Measurements from ENCODE around the gene BMAL1.
"Not testable (repeated sequence)": the region's sequence is repeated elsewhere in the genome, so short reads cannot be mapped to it uniquely, and the experiment has no call there.

Gene BMAL1

GRCh38 chr11:13376402-13376801 lies 98.8 kb downstream of the BMAL1 start:
- no peak overlapping the region for H3K4me3 ChIP-seq (ENCODE audit: low read length)
- H3K4me1 ChIP-seq (ENCODE audit: control insufficient read depth, insufficient read depth, low read length), result no peaks in the 10 kb centered on the region
- no peaks in the 10 kb centered on the region for H3K27me3 ChIP-seq (ENCODE audit: control insufficient read depth, insufficient read depth, low read length)
- H3K4me2 ChIP-seq (ENCODE audit: low read length), result no peak overlapping the region
- peaks cover 57% of the 10 kb centered on the region for H3K36me3 ChIP-seq (ENCODE audit: insufficient read depth, low read length)
- no peak overlapping the region for H3K9ac ChIP-seq (ENCODE audit: low read depth, low read length)
- H3K9me3 ChIP-seq (replicated peaks; ENCODE audit: low read length), result no peaks in the 10 kb centered on the region

GRCh38 chr11:13376838-13377237 lies 99.2 kb downstream of the BMAL1 start:
- Histone ChIP-seq H3K9ac (ENCODE audit: low read depth, low read length) (no peak overlapping the region), H3K4me3 (ENCODE audit: low read length) (no peak overlapping the region), H3K9me3 (replicated peaks; ENCODE audit: low read length) (no peaks in the 10 kb centered on the region), H3K4me1 (ENCODE audit: control insufficient read depth, insufficient read depth, low read length) (no peaks in the 10 kb centered on the region), H3K4me2 (ENCODE audit: low read length) (no peak overlapping the region), H3K27me3 (ENCODE audit: control insufficient read depth, insufficient read depth, low read length) (no peaks in the 10 kb centered on the region), H3K36me3 (ENCODE audit: insufficient read depth, low read length) (peaks cover 62% of the 10 kb centered on the region)

- no peak overlapping the region for H3K4me3 ChIP-seq (ENCODE audit: low read length)
- peaks cover 63% of the 10 kb centered on the region for H3K36me3 ChIP-seq (ENCODE audit: insufficient read depth, low read length)
- H3K9me3 ChIP-seq (replicated peaks; ENCODE audit: low read length), result no peaks in the 10 kb centered on the region
- H3K9ac ChIP-seq (ENCODE audit: low read depth, low read length), result no peak overlapping the region
- H3K4me1 ChIP-seq (ENCODE audit: control insufficient read depth, insufficient read depth, low read length), result no peaks in the 10 kb centered on the region
- H3K27me3 ChIP-seq (ENCODE audit: control insufficient read depth, insufficient read depth, low read length), result no peaks in the 10 kb centered on the region
- no peak overlapping the region for H3K4me2 ChIP-seq (ENCODE audit: low read length)
These were observed 100.7 kb downstream of the BMAL1 start for GRCh38 chr11:13378316-13378715.

- H3K9me3 ChIP-seq (replicated peaks; ENCODE audit: low read length), result no peaks in the 10 kb centered on the region
- no peak overlapping the region for H3K9ac ChIP-seq (ENCODE audit: low read depth, low read length)
- H3K36me3 ChIP-seq (ENCODE audit: insufficient read depth, low read length), result peaks cover 59% of the 10 kb centered on the region
- H3K4me2 ChIP-seq (ENCODE audit: low read length), result no peak overlapping the region
- no peak overlapping the region for H3K4me3 ChIP-seq (ENCODE audit: low read length)
- H3K27me3 ChIP-seq (ENCODE audit: control insufficient read depth, insufficient read depth, low read length), result no peaks in the 10 kb centered on the region
- H3K4me1 ChIP-seq (ENCODE audit: control insufficient read depth, insufficient read depth, low read length), result no peaks in the 10 kb centered on the region
These were observed 103.1 kb downstream of the BMAL1 start for GRCh38 chr11:13380731-13381130.

- H3K4me3 ChIP-seq (ENCODE audit: low read length), result no peak overlapping the region
- H3K9me3 ChIP-seq (replicated peaks; ENCODE audit: low read length), result no peaks in the 10 kb centered on the region
- no peaks in the 10 kb centered on the region for H3K4me1 ChIP-seq (ENCODE audit: control insufficient read depth, insufficient read depth, low read length)
- no peak overlapping the region for H3K4me2 ChIP-seq (ENCODE audit: low read length)
- peaks cover 64% of the 10 kb centered on the region for H3K36me3 ChIP-seq (ENCODE audit: insufficient read depth, low read length)
- H3K27me3 ChIP-seq (ENCODE audit: control insufficient read depth, insufficient read depth, low read length), result no peaks in the 10 kb centered on the region
- H3K9ac ChIP-seq (ENCODE audit: low read depth, low read length), result no peak overlapping the region
These were observed 105.2 kb downstream of the BMAL1 start for GRCh38 chr11:13382751-13383150.

- no peaks in the 10 kb centered on the region for H3K27me3 ChIP-seq (ENCODE audit: control insufficient read depth, insufficient read depth, low read length)
- H3K4me2 ChIP-seq (ENCODE audit: low read length), result no peak overlapping the region
- no peak overlapping the region for H3K4me3 ChIP-seq (ENCODE audit: low read length)
- peaks cover 70% of the 10 kb centered on the region for H3K36me3 ChIP-seq (ENCODE audit: insufficient read depth, low read length)
- H3K4me1 ChIP-seq (ENCODE audit: control insufficient read depth, insufficient read depth, low read length), result no peaks in the 10 kb centered on the region
- H3K9me3 ChIP-seq (replicated peaks; ENCODE audit: low read length), result no peaks in the 10 kb centered on the region
- no peak overlapping the region for H3K9ac ChIP-seq (ENCODE audit: low read depth, low read length)
These were observed 107.5 kb downstream of the BMAL1 start for GRCh38 chr11:13384908-13385640.

- Histone ChIP-seq H3K36me3 (ENCODE audit: insufficient read depth, low read length) (peaks cover 68% of the 10 kb centered on the region), H3K9me3 (replicated peaks; ENCODE audit: low read length) (no peaks in the 10 kb centered on the region)
These were observed 109.0 kb downstream of the BMAL1 start for GRCh38 chr11:13386567-13386966.

GRCh38 chr11:13388741-13389140 lies 111.2 kb downstream of the BMAL1 start:
- Histone ChIP-seq H3K4me2 (ENCODE audit: low read length) (no peak overlapping the region), H3K27me3 (ENCODE audit: control insufficient read depth, insufficient read depth, low read length) (no peaks in the 10 kb centered on the region), H3K36me3 (ENCODE audit: insufficient read depth, low read length) (peaks cover 51% of the 10 kb centered on the region), H3K9ac (ENCODE audit: low read depth, low read length) (no peak overlapping the region), H3K4me1 (ENCODE audit: control insufficient read depth, insufficient read depth, low read length) (no peaks in the 10 kb centered on the region), H3K9me3 (replicated peaks; ENCODE audit: low read length) (no peaks in the 10 kb centered on the region), H3K4me3 (ENCODE audit: low read length) (no peak overlapping the region)

More at GRCh38 chr11:13386567-13386966, 109.0 kb downstream of the BMAL1 start:
- Histone ChIP-seq H3K4me2 (ENCODE audit: low read length) (no peak overlapping the region), H3K9ac (ENCODE audit: low read depth, low read length) (no peak overlapping the region), H3K27me3 (ENCODE audit: control insufficient read depth, insufficient read depth, low read length) (no peaks in the 10 kb centered on the region), H3K4me3 (ENCODE audit: low read length) (no peak overlapping the region), H3K4me1 (ENCODE audit: control insufficient read depth, insufficient read depth, low read length) (no peaks in the 10 kb centered on the region)

- H3K4me1 ChIP-seq (ENCODE audit: control insufficient read depth, insufficient read depth, low read length), result no peaks in the 10 kb centered on the region
These were observed 113.6 kb downstream of the BMAL1 start for GRCh38 chr11:13391217-13391616.

GRCh38 chr11:13398335-13398734 lies 120.7 kb downstream of the BMAL1 start:
- not testable (repeated sequence) for H3K4me3 ChIP-seq (ENCODE audit: low read length); H3K27me3 ChIP-seq (ENCODE audit: control insufficient read depth, insufficient read depth, low read length); H3K9me3 ChIP-seq (replicated peaks; ENCODE audit: low read length); H3K4me2 ChIP-seq (ENCODE audit: low read length); H3K9ac ChIP-seq (ENCODE audit: low read depth, low read length); H3K4me1 ChIP-seq (ENCODE audit: control insufficient read depth, insufficient read depth, low read length); H3K36me3 ChIP-seq (ENCODE audit: insufficient read depth, low read length)

More at GRCh38 chr11:13391217-13391616, 113.6 kb downstream of the BMAL1 start:
- no peak overlapping the region for H3K4me3 ChIP-seq (ENCODE audit: low read length)
- H3K9me3 ChIP-seq (replicated peaks; ENCODE audit: low read length), result no peaks in the 10 kb centered on the region
- H3K27me3 ChIP-seq (ENCODE audit: control insufficient read depth, insufficient read depth, low read length), result no peaks in the 10 kb centered on the region
- no peak overlapping the region for H3K9ac ChIP-seq (ENCODE audit: low read depth, low read length)
- peaks cover 43% of the 10 kb centered on the region for H3K36me3 ChIP-seq (ENCODE audit: insufficient read depth, low read length)
- no peak overlapping the region for H3K4me2 ChIP-seq (ENCODE audit: low read length)

- Histone ChIP-seq H3K27me3 (ENCODE audit: control insufficient read depth, insufficient read depth, low read length) (no peaks in the 10 kb centered on the region), H3K9ac (ENCODE audit: low read depth, low read length) (no peak overlapping the region), H3K9me3 (replicated peaks; ENCODE audit: low read length) (no peaks in the 10 kb centered on the region), H3K4me3 (ENCODE audit: low read length) (no peak overlapping the region), H3K4me2 (ENCODE audit: low read length) (no peak overlapping the region), H3K36me3 (ENCODE audit: insufficient read depth, low read length) (peaks cover 30% of the 10 kb centered on the region), H3K4me1 (ENCODE audit: control insufficient read depth, insufficient read depth, low read length) (no peaks in the 10 kb centered on the region)
These were observed 127.6 kb downstream of the BMAL1 start for GRCh38 chr11:13405220-13405619.

GRCh38 chr11:13415201-13415600 lies 137.6 kb downstream of the BMAL1 start:
- no peaks in the 10 kb centered on the region for H3K9me3 ChIP-seq (replicated peaks; ENCODE audit: low read length)
- H3K9ac ChIP-seq (ENCODE audit: low read depth, low read length), result no peak overlapping the region
- H3K4me3 ChIP-seq (ENCODE audit: low read length), result no peak overlapping the region
- H3K4me2 ChIP-seq (ENCODE audit: low read length), result no peak overlapping the region
- no peaks in the 10 kb centered on the region for H3K4me1 ChIP-seq (ENCODE audit: control insufficient read depth, insufficient read depth, low read length)
- no peaks in the 10 kb centered on the region for H3K27me3 ChIP-seq (ENCODE audit: control insufficient read depth, insufficient read depth, low read length)
- H3K36me3 ChIP-seq (ENCODE audit: insufficient read depth, low read length), result peaks cover 21% of the 10 kb centered on the region
